ENCODE data around the gene GLO1. TPM values are rescaled to one million over a fixed set of nuclear protein-coding genes. Genes with fewer than 3 reads are reported as not detected.

GLO1 gene
- total and polyA plus RNA-seq, 2 donors from 2014 or later: 67.3 to 126 TPM

- H3K27me3 ChIP-seq (ENCODE audit: control insufficient read depth, insufficient read depth, low read length): no peaks in the 10 kb centered on the region
- H3K9me3 ChIP-seq (ENCODE audit: control insufficient read depth in 2 of 3, insufficient read depth in 1 of 3, low read length in 3 of 3): no peaks in the 10 kb centered on the region
- no peaks in the 10 kb centered on the region for H3K36me3 ChIP-seq (ENCODE audit: control insufficient read depth in 2 of 3, insufficient read depth in 3 of 3, low read length in 3 of 3)
- intact Hi-C loops (cut with DNase I): no loop called here
- H3K27ac ChIP-seq (ENCODE audit: low read depth in 2 of 2, low read length in 2 of 2): no peak overlapping the region
- FAIRE-seq (no peak), DNase-seq (no peak)
- TF ChIP-seq CTCF (IDR thresholded peaks at IDR 0.05; ENCODE audit: borderline replicate concordance, extremely low read depth, insufficient read depth): no peak
- H3K4me3 ChIP-seq (ENCODE audit: low read length in 3 of 3): no peak overlapping the region
- H3K9ac ChIP-seq (ENCODE audit: low read length in 3 of 3): no peak overlapping the region
- H3K4me1 ChIP-seq (ENCODE audit: control insufficient read depth in 2 of 3, insufficient read depth in 2 of 3, low read depth in 1 of 3, low read length in 3 of 3): no peaks in the 10 kb centered on the region
These were observed 46.5 kb upstream of the GLO1 start for GRCh38 chr6:38749473-38749872.

GRCh38 chr6:38739532-38739931, 36.6 kb upstream of the GLO1 start:
- Histone ChIP-seq H3K27me3 (ENCODE audit: control insufficient read depth, insufficient read depth, low read length) (no peaks in the 10 kb centered on the region), H3K9ac (ENCODE audit: low read length in 3 of 3) (no peak overlapping the region), H3K9me3 (ENCODE audit: control insufficient read depth in 2 of 3, insufficient read depth in 1 of 3, low read length in 3 of 3) (peaks cover 0 to 3% (median 0%) of the 10 kb centered on the region in 3 donors), H3K27ac (ENCODE audit: low read depth in 2 of 2, low read length in 2 of 2) (no peak overlapping the region), H3K36me3 (ENCODE audit: control insufficient read depth in 2 of 3, insufficient read depth in 3 of 3, low read length in 3 of 3) (no peaks in the 10 kb centered on the region), H3K4me3 (ENCODE audit: low read length in 3 of 3) (no peak overlapping the region), H3K4me1 (ENCODE audit: control insufficient read depth in 2 of 3, insufficient read depth in 2 of 3, low read depth in 1 of 3, low read length in 3 of 3) (no peaks in the 10 kb centered on the region)
- no peak for TF ChIP-seq CTCF (IDR thresholded peaks at IDR 0.05; ENCODE audit: borderline replicate concordance, extremely low read depth, insufficient read depth)
- FAIRE-seq (peak; percentile 15), DNase-seq (no peak)
- intact Hi-C loops (cut with DNase I): no loop called here

GRCh38 chr6:38738261-38738660, 35.3 kb upstream of the GLO1 start:
- Histone ChIP-seq H3K27ac (ENCODE audit: low read depth in 2 of 2, low read length in 2 of 2) (no peak overlapping the region), H3K27me3 (ENCODE audit: control insufficient read depth, insufficient read depth, low read length) (no peaks in the 10 kb centered on the region), H3K4me1 (ENCODE audit: control insufficient read depth in 2 of 3, insufficient read depth in 2 of 3, low read depth in 1 of 3, low read length in 3 of 3) (no peaks in the 10 kb centered on the region), H3K36me3 (ENCODE audit: control insufficient read depth in 2 of 3, insufficient read depth in 3 of 3, low read length in 3 of 3) (no peaks in the 10 kb centered on the region), H3K9ac (ENCODE audit: low read length in 3 of 3) (no peak overlapping the region), H3K9me3 (ENCODE audit: control insufficient read depth in 2 of 3, insufficient read depth in 1 of 3, low read length in 3 of 3) (peaks cover 0 to 3% (median 0%) of the 10 kb centered on the region in 3 donors), H3K4me3 (ENCODE audit: low read length in 3 of 3) (no peak overlapping the region)
- no peak for TF ChIP-seq CTCF (IDR thresholded peaks at IDR 0.05; ENCODE audit: borderline replicate concordance, extremely low read depth, insufficient read depth)
- intact Hi-C loops (cut with DNase I): no loop called here
- DNase-seq (no peak), FAIRE-seq (no peak)

GRCh38 chr6:38736951-38737350, 34.0 kb upstream of the GLO1 start:
- Histone ChIP-seq H3K9ac (ENCODE audit: low read length in 3 of 3) (no peak overlapping the region), H3K4me1 (ENCODE audit: control insufficient read depth in 2 of 3, insufficient read depth in 2 of 3, low read depth in 1 of 3, low read length in 3 of 3) (no peaks in the 10 kb centered on the region), H3K27ac (ENCODE audit: low read depth in 2 of 2, low read length in 2 of 2) (no peak overlapping the region), H3K36me3 (ENCODE audit: control insufficient read depth in 2 of 3, insufficient read depth in 3 of 3, low read length in 3 of 3) (no peaks in the 10 kb centered on the region), H3K4me3 (ENCODE audit: low read length in 3 of 3) (no peak overlapping the region), H3K9me3 (ENCODE audit: control insufficient read depth in 2 of 3, insufficient read depth in 1 of 3, low read length in 3 of 3) (peaks cover 0 to 3% (median 0%) of the 10 kb centered on the region in 3 donors), H3K27me3 (ENCODE audit: control insufficient read depth, insufficient read depth, low read length) (no peaks in the 10 kb centered on the region)
- FAIRE-seq: no peak
- intact Hi-C loops (cut with DNase I): no loop called here
- no peak for DNase-seq
- no peak for TF ChIP-seq CTCF (IDR thresholded peaks at IDR 0.05; ENCODE audit: borderline replicate concordance, extremely low read depth, insufficient read depth)

Data from kidney (tissue), 14 donors.